Uterus (tissue), 2 donors: ENCODE data around the gene ADCY4.

Experiments used
- CTCF ChIP-seq, 4 experiments: fragments of 200-600 bp in 2 of 4; fragments of 450-650 bp in 2 of 4; sonication (generic) in 2 of 4; IDR thresholded peaks; one replicate each; pipeline ENCODE4 v1.5.1; 2016 to 2019; ENCODE audit warnings: antibody characterized with exemption in 4 of 4, mild to moderate bottlenecking in 2 of 4, moderate library complexity in 1 of 4
- POLR2A ChIP-seq, 2 donors: fragments of 450-650 bp; IDR thresholded peaks; one replicate each; pipeline ENCODE4 v1.6.1; 2016; ENCODE audit warnings: antibody characterized with exemption in 2 of 2, mild to moderate bottlenecking in 1 of 2, moderate library complexity in 1 of 2

- no peak for TF ChIP-seq CTCF (IDR thresholded peaks at IDR 0.05)
- TF ChIP-seq POLR2A (IDR thresholded peaks at IDR 0.05), result no peak
Observed at GRCh38 chr14:24274101-24274543, 60.7 kb downstream of the ADCY4 start.
